ENCODE results near the gene NTSR1.

NTSR1 gene

GRCh38 chr20:62665153-62665754 lies 43.4 kb upstream of the NTSR1 start:
- Histone ChIP-seq H3K4me2 (ENCODE audit: low read length) (no peak overlapping the region), H3K27ac (ENCODE audit: low read length) (no peak overlapping the region)

DNA sequence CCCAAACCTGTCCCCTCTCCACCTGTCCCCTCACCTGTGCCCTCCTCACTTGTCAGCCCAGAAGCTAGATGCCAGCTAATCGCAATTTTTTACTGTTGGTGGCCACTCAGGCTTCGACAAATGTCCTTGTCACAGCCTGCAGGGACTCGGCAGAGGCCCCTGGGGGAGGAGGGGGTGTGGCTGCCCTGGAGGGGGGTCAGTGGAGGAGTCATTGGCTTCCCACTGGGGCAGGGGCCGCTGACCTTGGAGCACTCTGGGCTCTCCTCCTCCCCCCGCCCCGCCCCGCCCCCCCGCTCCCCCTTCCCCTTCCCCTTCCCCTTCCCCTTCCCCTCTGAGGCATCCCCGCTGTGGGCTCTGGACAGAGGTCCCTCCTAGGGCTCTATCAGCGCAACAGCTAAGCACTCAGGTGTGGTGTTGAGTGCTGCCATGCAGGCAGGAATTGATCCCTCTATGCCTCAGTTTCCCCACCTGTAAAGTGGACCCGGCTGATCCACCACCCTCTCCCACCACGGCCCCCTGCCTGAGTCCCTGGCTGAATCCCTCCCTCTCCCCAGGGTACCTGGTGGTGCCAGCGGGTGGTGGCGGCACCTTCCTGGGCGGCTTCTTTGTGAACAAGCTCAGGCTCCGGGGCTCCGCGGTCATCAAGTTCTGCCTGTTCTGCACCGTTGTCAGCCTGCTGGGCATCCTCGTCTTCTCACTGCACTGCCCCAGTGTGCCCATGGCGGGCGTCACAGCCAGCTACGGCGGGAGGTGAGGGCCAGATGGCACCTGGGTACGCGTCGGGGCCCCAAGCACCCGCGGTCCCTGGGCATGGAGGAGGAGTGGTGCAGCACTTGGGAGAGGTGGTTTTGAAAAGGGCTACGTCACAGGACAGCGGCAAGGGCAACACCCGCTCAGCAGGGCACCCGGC lies 42.6 kb upstream of the NTSR1 start:
- H3K27me3 ChIP-seq (ENCODE audit: low read depth, low read length), result no peaks in the 10 kb centered on the region
- no peak overlapping the region for H2AFZ ChIP-seq (ENCODE audit: low read depth, low read length)
- H3K9ac ChIP-seq (ENCODE audit: low read length), result no peak overlapping the region
- H3K36me3 ChIP-seq (replicated peaks; ENCODE audit: low read depth, low read length), result peaks cover 16% of the 10 kb centered on the region
- H4K20me1 ChIP-seq (ENCODE audit: insufficient read depth, low read length), result no peaks in the 10 kb centered on the region
- H3K4me2 ChIP-seq (ENCODE audit: low read length), result no peak overlapping the region
- TF ChIP-seq CTCF (IDR thresholded peaks at IDR 0.05; ENCODE audit: low read depth, low read length), result no peak
- TF ChIP-seq EZH2phosphoT487 (IDR thresholded peaks at IDR 0.05; ENCODE audit: low read depth), result no peak
- no peak overlapping the region for H3K27ac ChIP-seq (ENCODE audit: low read length)
- H3K79me2 ChIP-seq (ENCODE audit: low read length), result no peaks in the 10 kb centered on the region
- no peaks in the 10 kb centered on the region for H3K9me3 ChIP-seq (ENCODE audit: insufficient read depth, low read length)
- H3K4me3 ChIP-seq (ENCODE audit: low read length), result no peak overlapping the region
- no peaks in the 10 kb centered on the region for H3K4me1 ChIP-seq (ENCODE audit: low read length)

More at GRCh38 chr20:62665153-62665754, 43.4 kb upstream of the NTSR1 start:
- Histone ChIP-seq H4K20me1 (ENCODE audit: insufficient read depth, low read length) (no peaks in the 10 kb centered on the region), H3K9ac (ENCODE audit: low read length) (no peak overlapping the region), H3K27me3 (ENCODE audit: low read depth, low read length) (no peaks in the 10 kb centered on the region), H3K4me3 (ENCODE audit: low read length) (no peak overlapping the region), H3K4me1 (ENCODE audit: low read length) (no peaks in the 10 kb centered on the region), H3K36me3 (replicated peaks; ENCODE audit: low read depth, low read length) (peaks cover 18% of the 10 kb centered on the region), H2AFZ (ENCODE audit: low read depth, low read length) (no peak overlapping the region), H3K9me3 (ENCODE audit: insufficient read depth, low read length) (no peaks in the 10 kb centered on the region), H3K79me2 (ENCODE audit: low read length) (no peaks in the 10 kb centered on the region)
- TF ChIP-seq EZH2phosphoT487 (IDR thresholded peaks at IDR 0.05; ENCODE audit: low read depth), result no peak
- no peak for TF ChIP-seq CTCF (IDR thresholded peaks at IDR 0.05; ENCODE audit: low read depth, low read length)

DNA sequence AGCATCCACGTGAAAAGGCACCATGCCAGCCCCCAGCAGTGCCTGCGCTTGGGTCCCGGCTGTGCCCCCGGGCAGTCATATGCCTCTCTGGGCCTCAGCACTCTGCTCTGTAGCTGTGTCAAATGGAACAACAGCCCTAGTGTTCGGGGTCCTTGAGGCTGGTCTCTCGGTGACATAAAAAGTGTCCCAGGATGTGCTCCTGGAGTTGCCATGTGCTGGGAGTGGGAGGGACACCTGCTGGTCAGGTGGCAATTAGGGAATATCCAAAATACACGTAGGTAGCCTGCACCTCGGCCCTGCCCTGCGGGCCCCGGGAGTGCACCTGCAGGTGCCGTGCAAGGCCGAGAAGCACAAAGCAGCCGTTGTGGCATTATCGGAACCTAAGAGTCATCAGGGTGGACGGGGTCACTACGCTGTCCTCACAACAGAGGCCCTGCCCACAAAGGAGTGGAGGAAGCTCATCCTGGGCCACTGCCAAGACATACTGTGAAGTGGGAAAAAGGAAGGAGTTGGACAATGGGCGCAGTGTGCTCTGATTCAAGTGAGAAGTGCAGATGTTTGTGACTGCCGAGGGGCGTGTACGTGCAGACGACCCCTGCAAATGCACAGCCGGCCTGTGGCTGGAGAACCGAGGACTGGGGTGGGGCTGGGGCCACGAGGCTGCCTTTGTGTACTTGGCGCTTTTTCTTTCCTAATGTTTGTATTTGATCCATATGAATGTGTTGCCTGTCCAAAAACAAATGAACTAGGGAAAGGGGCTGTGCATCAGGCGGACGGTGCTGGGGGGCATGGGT lies 41.7 kb upstream of the NTSR1 start:
- H3K36me3 ChIP-seq (replicated peaks; ENCODE audit: low read depth, low read length), result peaks cover 15% of the 10 kb centered on the region

More for the DNA sequence above, 41.7 kb upstream of the NTSR1 start:
- H3K4me2 ChIP-seq (ENCODE audit: low read length), result no peak overlapping the region
- no peaks in the 10 kb centered on the region for H3K9me3 ChIP-seq (ENCODE audit: insufficient read depth, low read length)
- no peak overlapping the region for H3K4me3 ChIP-seq (ENCODE audit: low read length)
- no peaks in the 10 kb centered on the region for H3K4me1 ChIP-seq (ENCODE audit: low read length)
- no peak overlapping the region for H3K27ac ChIP-seq (ENCODE audit: low read length)
- H3K79me2 ChIP-seq (ENCODE audit: low read length), result no peaks in the 10 kb centered on the region
- H3K27me3 ChIP-seq (ENCODE audit: low read depth, low read length), result no peaks in the 10 kb centered on the region
- no peak overlapping the region for H2AFZ ChIP-seq (ENCODE audit: low read depth, low read length)
- TF ChIP-seq CTCF (IDR thresholded peaks at IDR 0.05; ENCODE audit: low read depth, low read length) (no peak), EZH2phosphoT487 (IDR thresholded peaks at IDR 0.05; ENCODE audit: low read depth) (no peak)
- no peak overlapping the region for H3K9ac ChIP-seq (ENCODE audit: low read length)
- no peaks in the 10 kb centered on the region for H4K20me1 ChIP-seq (ENCODE audit: insufficient read depth, low read length)

Measured in OCI-LY3 (cell line).